Liver (tissue), 3 donors: ENCODE results near the gene SCAF1.

Source experiments
- HNF4G ChIP-seq: IDR thresholded peaks from 2 replicates; pipeline ENCODE4 v1.6.1; 2016; ENCODE audit warnings: antibody characterized with exemption
- RAD21 ChIP-seq, 2 donors: IDR thresholded peaks; 2 replicates each; pipeline ENCODE4 v1.6.1; 2016; ENCODE audit warnings: antibody characterized with exemption in 2 of 2, mild to moderate bottlenecking in 2 of 2
- TAF1 ChIP-seq: conservative IDR thresholded peaks from 2 replicates; pipeline ENCODE4 v1.6.1; 2016; ENCODE audit warnings: antibody characterized with exemption, mild to moderate bottlenecking
- TF ChIP-seq, protein P1 (sequence below): fragments of 150-350 bp; IDR thresholded peaks from 2 replicates; pipeline ENCODE4 v1.5.1; 2017; ENCODE audit warnings: improper control_type of control experiment, low read depth, low read length; ENCODE audit not compliant: missing input control
- TF ChIP-seq, protein P2 (sequence below): IDR thresholded peaks from 2 replicates; pipeline ENCODE4 v1.6.1; 2016; ENCODE audit warnings: antibody characterized with exemption
- donor health status: healthy.
- donor health status: healthy.

DNA sequence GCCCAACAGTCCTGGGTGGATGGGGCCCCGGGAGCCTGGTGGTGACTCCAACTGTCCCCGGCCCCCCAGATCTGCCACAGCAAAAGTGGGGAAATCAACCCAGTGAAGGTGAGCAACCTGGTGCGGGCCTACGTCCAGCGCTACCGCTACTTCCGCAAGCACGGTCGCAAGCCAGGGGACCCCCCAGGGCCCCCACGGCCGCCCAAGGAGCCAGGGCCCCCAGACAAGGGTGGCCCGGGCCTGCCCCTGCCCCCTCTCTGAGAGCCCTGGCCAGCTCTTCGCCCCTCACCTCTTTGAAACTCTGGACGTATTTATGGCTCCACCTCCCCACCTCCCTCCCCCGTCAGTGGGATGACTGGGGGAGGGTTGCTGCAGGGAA is 16.1 kb downstream of the SCAF1 start:
- TF ChIP-seq, protein P1, sequence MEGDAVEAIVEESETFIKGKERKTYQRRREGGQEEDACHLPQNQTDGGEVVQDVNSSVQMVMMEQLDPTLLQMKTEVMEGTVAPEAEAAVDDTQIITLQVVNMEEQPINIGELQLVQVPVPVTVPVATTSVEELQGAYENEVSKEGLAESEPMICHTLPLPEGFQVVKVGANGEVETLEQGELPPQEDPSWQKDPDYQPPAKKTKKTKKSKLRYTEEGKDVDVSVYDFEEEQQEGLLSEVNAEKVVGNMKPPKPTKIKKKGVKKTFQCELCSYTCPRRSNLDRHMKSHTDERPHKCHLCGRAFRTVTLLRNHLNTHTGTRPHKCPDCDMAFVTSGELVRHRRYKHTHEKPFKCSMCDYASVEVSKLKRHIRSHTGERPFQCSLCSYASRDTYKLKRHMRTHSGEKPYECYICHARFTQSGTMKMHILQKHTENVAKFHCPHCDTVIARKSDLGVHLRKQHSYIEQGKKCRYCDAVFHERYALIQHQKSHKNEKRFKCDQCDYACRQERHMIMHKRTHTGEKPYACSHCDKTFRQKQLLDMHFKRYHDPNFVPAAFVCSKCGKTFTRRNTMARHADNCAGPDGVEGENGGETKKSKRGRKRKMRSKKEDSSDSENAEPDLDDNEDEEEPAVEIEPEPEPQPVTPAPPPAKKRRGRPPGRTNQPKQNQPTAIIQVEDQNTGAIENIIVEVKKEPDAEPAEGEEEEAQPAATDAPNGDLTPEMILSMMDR, result no peak
- TF ChIP-seq TAF1, result no peak
- TF ChIP-seq RAD21 (IDR thresholded peaks at IDR 0.05), result no peak
- TF ChIP-seq, protein P2, sequence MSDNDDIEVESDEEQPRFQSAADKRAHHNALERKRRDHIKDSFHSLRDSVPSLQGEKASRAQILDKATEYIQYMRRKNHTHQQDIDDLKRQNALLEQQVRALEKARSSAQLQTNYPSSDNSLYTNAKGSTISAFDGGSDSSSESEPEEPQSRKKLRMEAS, result no peak
- no peak for TF ChIP-seq HNF4G
